Keratinocyte (primary cell): ENCODE measurements around the gene KLHL33. TPM values are rescaled to one million over a fixed set of nuclear protein-coding genes. Genes with fewer than 3 reads are reported as not detected.
"Not testable (repeated sequence)": the region's sequence is repeated elsewhere in the genome, so short reads cannot be mapped to it uniquely, and the experiment has no call there.

Experiments
- DNase-seq: peaks from one replicate; pipeline ENCODE4 v3.0.0-alpha.2; 2011; ENCODE audit warnings: low read depth, missing footprints, low spot score
- FAIRE-seq: peaks from 2 replicates; lab custom pipeline; 2011; peaks lifted over from hg19 to GRCh38; lab: Jason Lieb, UNC
- H2AFZ ChIP-seq: 2 replicates; pipeline ENCODE4 v1.6.0; 2012; ENCODE audit warnings: low read length, control low read depth, inconsistent platforms; ENCODE audit not compliant: control insufficient read depth
- H3K27ac ChIP-seq: 2 replicates; pipeline ENCODE4 v1.5.1; 2011; ENCODE audit warnings: low read length; ENCODE audit not compliant: control insufficient read depth, insufficient read depth
- H3K27me3 ChIP-seq: 3 replicates; pipeline ENCODE4 v1.6.0; 2011; ENCODE audit warnings: low read length; ENCODE audit not compliant: control insufficient read depth, insufficient read depth; ENCODE audit errors: extremely low read depth
- H3K36me3 ChIP-seq, 2 experiments: 2 replicates in 1 of 2; 3 replicates in 1 of 2; pipeline ENCODE4 v1.5.1; 2011; ENCODE audit warnings: low read length in 2 of 2, mild to moderate bottlenecking in 1 of 2; ENCODE audit not compliant: control insufficient read depth in 2 of 2, insufficient read depth in 2 of 2; ENCODE audit errors: extremely low read depth in 1 of 2
- H3K4me1 ChIP-seq: 3 replicates; pipeline ENCODE4 v1.5.1; 2011; ENCODE audit warnings: low read length; ENCODE audit not compliant: control insufficient read depth, insufficient read depth; ENCODE audit errors: extremely low read depth
- H3K4me2 ChIP-seq: 3 replicates; pipeline ENCODE4 v1.6.0; 2011; ENCODE audit warnings: low read depth, low read length; ENCODE audit not compliant: control insufficient read depth, insufficient read depth; ENCODE audit errors: extremely low read depth
- H3K4me3 ChIP-seq, 3 experiments: fragments of 200-600 bp in 1 of 3; sonication (generic) in 1 of 3; 2 replicates in 2 of 3; 3 replicates in 1 of 3; pipeline ENCODE4 v1.5.1; 2011 to 2016; ENCODE audit warnings: low read length in 3 of 3, mild to moderate bottlenecking in 3 of 3, control low read depth in 2 of 3, inconsistent platforms in 1 of 3, low read depth in 1 of 3, mixed read lengths in 1 of 3, mixed run types in 1 of 3, moderate library complexity in 1 of 3; ENCODE audit not compliant: control insufficient read depth in 2 of 3, insufficient read depth in 2 of 3; ENCODE audit errors: extremely low read depth in 1 of 3
- H3K79me2 ChIP-seq: 2 replicates; pipeline ENCODE4 v1.6.0; 2012; ENCODE audit warnings: low read length; ENCODE audit not compliant: control insufficient read depth, insufficient read depth
- H3K9ac ChIP-seq: 3 replicates; pipeline ENCODE4 v1.6.0; 2011; ENCODE audit warnings: low read length; ENCODE audit not compliant: control insufficient read depth, insufficient read depth; ENCODE audit errors: extremely low read depth
- H3K9me1 ChIP-seq: 3 replicates; pipeline ENCODE4 v1.6.0; 2011; ENCODE audit warnings: low read length; ENCODE audit not compliant: control insufficient read depth, insufficient read depth; ENCODE audit errors: extremely low read depth
- H3K9me3 ChIP-seq: 2 replicates; pipeline ENCODE4 v1.5.1; 2012; ENCODE audit warnings: low read depth, low read length; ENCODE audit not compliant: control insufficient read depth
- H4K20me1 ChIP-seq: 3 replicates; pipeline ENCODE4 v1.6.0; 2011; ENCODE audit warnings: low read length; ENCODE audit not compliant: control insufficient read depth, insufficient read depth; ENCODE audit errors: extremely low read depth
- CTCF ChIP-seq, 3 experiments: IDR thresholded peaks in 1 of 3; conservative IDR thresholded peaks in 1 of 3; optimal IDR thresholded peaks in 1 of 3; 2 replicates in 2 of 3; 3 replicates in 1 of 3; pipeline versions ENCODE3 to v1.5.1; 2011; ENCODE audit warnings: low read length in 3 of 3, mild to moderate bottlenecking in 3 of 3, moderate library complexity in 2 of 3, control low read depth in 1 of 3, inconsistent platforms in 1 of 3; ENCODE audit not compliant: insufficient read depth in 2 of 3; ENCODE audit errors: extremely low read depth in 1 of 3
- EZH2 ChIP-seq: IDR thresholded peaks from one replicate; pipeline ENCODE4 v1.6.1; 2012; ENCODE audit warnings: inconsistent platforms, mild to moderate bottlenecking, low read length, moderate library complexity
- dilution Hi-C: fragments of 300-500 bp; cut with MboI; formaldehyde crosslinking; loops from one replicate; pipeline ENCODE4 v1.7.0; 2020; ENCODE audit warnings: low sequenced_read_pairs; ENCODE audit not compliant: extremely low pct_ligation_motif_present
- polyA plus RNA-seq, 5 experiments: library from polyadenylated mRNA; depleted of rRNA in 3 of 5; stranded (reverse) in 3 of 5; stranded (forward) in 1 of 5; unstranded in 1 of 5; fragments of >200 nt; gene quantifications; 1 replicate in 1 of 5; 2 replicates in 3 of 5; 3 replicates in 1 of 5; pipeline versions ENCODE4 v1.2.1 to v1.2.3, GENCODE V29; 2011 to 2012; ENCODE audit warnings: missing spikeins in 2 of 5, low read depth in 1 of 5, low replicate concordance in 1 of 5

KLHL33 gene
- polyA plus RNA-seq, 1 donor (not counting 4 experiments of a cell fraction or from before 2014, with no cell fraction given), result not detected

GRCh38 chr14:20446889-20447288 lies 10.9 kb upstream of the KLHL33 start:
- H3K9me1 ChIP-seq, result no peaks in the 10 kb centered on the region
- DNase-seq (no peak), FAIRE-seq (no peak)
- peaks cover 11 to 14% of the 10 kb centered on the region in 2 experiments for H3K36me3 ChIP-seq
- H3K79me2 ChIP-seq, result no peaks in the 10 kb centered on the region
- H3K27ac ChIP-seq, result no peak overlapping the region
- no peaks in the 10 kb centered on the region for H3K9me3 ChIP-seq
- dilution Hi-C loops, result no loop called here
- no peak overlapping the region for H3K4me3 ChIP-seq
- no peaks in the 10 kb centered on the region for H3K27me3 ChIP-seq
- TF ChIP-seq EZH2 (no peak), CTCF (optimal IDR thresholded peaks at IDR 0.05 in 1 of 3, IDR thresholded peaks at IDR 0.05 in 1 of 3, conservative IDR thresholded peaks at IDR 0.05 in 1 of 3; ENCODE audit: extremely low read depth in 1 of 3, insufficient read depth in 2 of 3, low read length in 3 of 3) (no peak)
- no peak overlapping the region for H3K4me2 ChIP-seq
- no peaks in the 10 kb centered on the region for H4K20me1 ChIP-seq
- no peak overlapping the region for H3K9ac ChIP-seq
- no peak overlapping the region for H2AFZ ChIP-seq
- no peaks in the 10 kb centered on the region for H3K4me1 ChIP-seq

- H3K79me2 ChIP-seq, H3K9ac ChIP-seq, H3K4me2 ChIP-seq, DNase-seq, H3K4me3 ChIP-seq, H3K27ac ChIP-seq, dilution Hi-C loops, H3K9me1 ChIP-seq, H3K4me1 ChIP-seq, H3K27me3 ChIP-seq, H4K20me1 ChIP-seq, FAIRE-seq, H2AFZ ChIP-seq, H3K9me3 ChIP-seq: not testable (repeated sequence)
- H3K36me3 ChIP-seq, result peaks cover 10 to 11% of the 10 kb centered on the region in 2 experiments
These were observed 7.7 kb upstream of the KLHL33 start for GRCh38 chr14:20443650-20444049.

GRCh38 chr14:20441461-20441860 lies 5.5 kb upstream of the KLHL33 start:
- Histone ChIP-seq H2AFZ (no peak overlapping the region), H3K4me1 (no peaks in the 10 kb centered on the region), H3K4me2 (no peak overlapping the region), H4K20me1 (no peaks in the 10 kb centered on the region), H3K79me2 (no peaks in the 10 kb centered on the region), H3K9ac (no peak overlapping the region), H3K27ac (no peak overlapping the region), H3K9me3 (no peaks in the 10 kb centered on the region), H3K4me3 (no peak overlapping the region), H3K9me1 (no peaks in the 10 kb centered on the region), H3K27me3 (no peaks in the 10 kb centered on the region), H3K36me3 (peaks cover 0 to 5% of the 10 kb centered on the region in 2 experiments)
- FAIRE-seq (no peak), DNase-seq (no peak)
- TF ChIP-seq CTCF (optimal IDR thresholded peaks at IDR 0.05 in 1 of 3, IDR thresholded peaks at IDR 0.05 in 1 of 3, conservative IDR thresholded peaks at IDR 0.05 in 1 of 3; ENCODE audit: extremely low read depth in 1 of 3, insufficient read depth in 2 of 3, low read length in 3 of 3), result no peak
- TF ChIP-seq EZH2, result no peak
- dilution Hi-C loops, result no loop called here
